Neural cell (in vitro differentiated cells): ENCODE data around the gene P2RY11. TPM values are rescaled to one million over a fixed set of nuclear protein-coding genes. Genes with fewer than 3 reads are reported as not detected.
A peak's percentile ranks its signal among the peaks of the same experiment; 100 is the strongest.

ENCODE experiments used
- H2AFZ ChIP-seq: fragments of 200-600, 300-800 bp; sonication (generic), shearing (Covaris generic); 2 replicates; pipeline ENCODE4 v1.6.0; 2014; ENCODE audit warnings: low read depth, mild to moderate bottlenecking, antibody characterized with exemption, low read length, moderate library complexity
- H3F3A ChIP-seq: fragments of 200-600 bp; shearing (Covaris generic); 2 replicates; pipeline ENCODE4 v1.6.1; 2016; ENCODE audit warnings: mild to moderate bottlenecking, moderate library complexity, mixed read lengths, antibody characterized with exemption, low read length; ENCODE audit not compliant: insufficient read depth, poor library complexity, severe bottlenecking
- H3K27ac ChIP-seq: fragments of 200-600, 300-800 bp; sonication (generic), shearing (Covaris generic); 2 replicates; pipeline ENCODE4 v1.5.1; 2014; ENCODE audit warnings: mild to moderate bottlenecking, low read length, moderate library complexity
- H3K27me3 ChIP-seq: fragments of 300-800, 200-600 bp; sonication (generic), shearing (Covaris generic); 2 replicates; pipeline ENCODE4 v1.6.0; 2014; ENCODE audit warnings: mild to moderate bottlenecking, low read depth, low read length, moderate library complexity; ENCODE audit not compliant: insufficient read depth
- H3K36me3 ChIP-seq: fragments of 300-800, 200-600 bp; sonication (generic), shearing (Covaris generic); 2 replicates; pipeline ENCODE4 v1.5.1; 2014; ENCODE audit warnings: mild to moderate bottlenecking, antibody characterized with exemption, low read length, moderate library complexity; ENCODE audit not compliant: insufficient read depth
- H3K4me2 ChIP-seq: fragments of 300-800, 200-600 bp; sonication (generic), shearing (Covaris generic); 2 replicates; pipeline ENCODE4 v1.6.0; 2014; ENCODE audit warnings: mild to moderate bottlenecking, low read length
- H3K4me3 ChIP-seq: fragments of 300-800, 200-600 bp; sonication (generic), shearing (Covaris generic); 2 replicates; pipeline ENCODE4 v1.5.1; 2014; ENCODE audit warnings: mild to moderate bottlenecking, low read length, moderate library complexity
- H3K79me2 ChIP-seq: fragments of 200-600 bp; shearing (Covaris generic); replicated peaks from 2 replicates; pipeline ENCODE4 v1.6.0; 2014; ENCODE audit warnings: mild to moderate bottlenecking, low read length, moderate library complexity; ENCODE audit not compliant: insufficient read depth
- H3K9ac ChIP-seq: fragments of 300-800, 200-600 bp; sonication (generic), shearing (Covaris generic); 2 replicates; pipeline ENCODE4 v1.6.1; 2016; ENCODE audit warnings: mild to moderate bottlenecking, low read length, mixed read lengths
- H3K9me2 ChIP-seq: fragments of 200-600 bp; shearing (Covaris generic); 2 replicates; pipeline ENCODE4 v1.6.1; 2016; ENCODE audit warnings: mild to moderate bottlenecking, low read length, mixed read lengths; ENCODE audit not compliant: insufficient read depth
- H3K9me3 ChIP-seq: fragments of 200-600, 300-800 bp; sonication (generic), shearing (Covaris generic); 2 replicates; pipeline ENCODE4 v1.6.1; 2016; ENCODE audit warnings: mild to moderate bottlenecking, mixed run types, low read length, moderate library complexity, mixed read lengths
- H4K20me1 ChIP-seq: fragments of 200-600 bp; shearing (Covaris generic); 2 replicates; pipeline ENCODE4 v1.6.1; 2016; ENCODE audit warnings: mild to moderate bottlenecking, mixed run types; ENCODE audit not compliant: insufficient read depth
- EP300 ChIP-seq: fragments of 450-650 bp; conservative IDR thresholded peaks from 2 replicates; pipeline ENCODE4 v1.6.1; 2014; ENCODE audit warnings: antibody characterized with exemption, mild to moderate bottlenecking, moderate library complexity; ENCODE audit not compliant: poor library complexity, severe bottlenecking
- EZH2 ChIP-seq: fragments of 200-600, 300-800 bp; shearing (Covaris generic), sonication (generic); IDR thresholded peaks from 2 replicates; pipeline ENCODE4 v1.6.1; 2014; ENCODE audit warnings: antibody characterized with exemption, low read length, borderline replicate concordance, mild to moderate bottlenecking; ENCODE audit not compliant: insufficient read depth, poor library complexity, severe bottlenecking
- MXI1 ChIP-seq: fragments of 450-650 bp; conservative IDR thresholded peaks from 2 replicates; pipeline ENCODE4 v1.6.1; 2014; ENCODE audit warnings: antibody characterized with exemption, mild to moderate bottlenecking; ENCODE audit not compliant: poor library complexity, severe bottlenecking
- POLR2AphosphoS5 ChIP-seq: IDR thresholded peaks from 2 replicates; pipeline ENCODE4 v1.6.1; 2012
- RAD21 ChIP-seq: fragments of 450-650 bp; conservative IDR thresholded peaks from 2 replicates; pipeline ENCODE4 v1.6.1; 2014; ENCODE audit warnings: antibody characterized with exemption, mild to moderate bottlenecking, moderate library complexity
- REST ChIP-seq: IDR thresholded peaks from 2 replicates; pipeline ENCODE4 v1.6.1; 2012; ENCODE audit warnings: borderline replicate concordance
- SMC3 ChIP-seq: fragments of 450-650 bp; conservative IDR thresholded peaks from 2 replicates; pipeline ENCODE4 v1.6.1; 2014; ENCODE audit warnings: antibody characterized with exemption, mild to moderate bottlenecking, moderate library complexity; ENCODE audit not compliant: poor library complexity
- TAF1 ChIP-seq: IDR thresholded peaks from 2 replicates; pipeline ENCODE4 v1.6.1; 2012; ENCODE audit warnings: low read depth
- polyA plus RNA-seq: library from polyadenylated mRNA; depleted of rRNA; stranded (reverse); fragments of >200 nt; gene quantifications from 2 replicates; pipeline ENCODE4 v1.2.3, GENCODE V29; 2014
- TF ChIP-seq, protein P1 (sequence below): fragments of 450-650 bp; IDR thresholded peaks from 2 replicates; pipeline ENCODE4 v1.5.1; 2014; ENCODE audit warnings: antibody characterized with exemption, mild to moderate bottlenecking, moderate library complexity; ENCODE audit not compliant: poor library complexity, severe bottlenecking

Gene P2RY11
- polyA plus RNA-seq, 1 donor from 2014 or later: 5.4 TPM

GRCh38 chr19:10083911-10084310, 27.6 kb upstream of the P2RY11 start (continued):
- TF ChIP-seq EP300 (no peak), TAF1 (no peak), POLR2AphosphoS5 (no peak)

DNA sequence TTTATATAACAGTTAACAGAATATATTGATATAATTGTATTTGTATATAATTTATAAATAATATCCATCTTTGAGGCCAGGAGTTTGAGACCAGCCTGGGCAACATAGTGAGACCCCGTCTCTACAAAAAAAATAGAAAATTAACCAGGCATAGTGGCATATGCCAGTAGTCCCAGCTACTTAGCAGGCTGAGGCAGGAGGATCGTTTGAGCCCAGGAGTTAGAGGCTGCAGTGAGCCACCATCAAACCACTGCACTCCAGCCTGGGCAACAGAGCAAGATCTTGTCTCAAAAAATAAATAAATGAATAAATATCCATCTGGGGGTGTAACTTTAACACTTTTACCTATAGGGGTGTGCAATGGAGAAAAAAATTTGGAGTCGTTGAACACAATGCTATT, 26.7 kb upstream of the P2RY11 start:
- Histone ChIP-seq H3K4me3 (no peak overlapping the region), H3K27ac (no peak overlapping the region), H3K27me3 (peaks cover 34% of the 10 kb centered on the region), H3K9me3 (no peaks in the 10 kb centered on the region), H3K4me2 (no peak overlapping the region), H3K9ac (no peak overlapping the region), H3F3A (no peaks in the 10 kb centered on the region), H3K9me2 (no peaks in the 10 kb centered on the region), H3K79me2 (no peaks in the 10 kb centered on the region), H4K20me1 (no peaks in the 10 kb centered on the region), H2AFZ (no peak overlapping the region), H3K36me3 (no peaks in the 10 kb centered on the region)
- TF ChIP-seq SMC3: no peak
- no peak for TF ChIP-seq EP300
- no peak for TF ChIP-seq POLR2AphosphoS5
- no peak for TF ChIP-seq EZH2
- no peak for TF ChIP-seq RAD21
- TF ChIP-seq, protein P1, sequence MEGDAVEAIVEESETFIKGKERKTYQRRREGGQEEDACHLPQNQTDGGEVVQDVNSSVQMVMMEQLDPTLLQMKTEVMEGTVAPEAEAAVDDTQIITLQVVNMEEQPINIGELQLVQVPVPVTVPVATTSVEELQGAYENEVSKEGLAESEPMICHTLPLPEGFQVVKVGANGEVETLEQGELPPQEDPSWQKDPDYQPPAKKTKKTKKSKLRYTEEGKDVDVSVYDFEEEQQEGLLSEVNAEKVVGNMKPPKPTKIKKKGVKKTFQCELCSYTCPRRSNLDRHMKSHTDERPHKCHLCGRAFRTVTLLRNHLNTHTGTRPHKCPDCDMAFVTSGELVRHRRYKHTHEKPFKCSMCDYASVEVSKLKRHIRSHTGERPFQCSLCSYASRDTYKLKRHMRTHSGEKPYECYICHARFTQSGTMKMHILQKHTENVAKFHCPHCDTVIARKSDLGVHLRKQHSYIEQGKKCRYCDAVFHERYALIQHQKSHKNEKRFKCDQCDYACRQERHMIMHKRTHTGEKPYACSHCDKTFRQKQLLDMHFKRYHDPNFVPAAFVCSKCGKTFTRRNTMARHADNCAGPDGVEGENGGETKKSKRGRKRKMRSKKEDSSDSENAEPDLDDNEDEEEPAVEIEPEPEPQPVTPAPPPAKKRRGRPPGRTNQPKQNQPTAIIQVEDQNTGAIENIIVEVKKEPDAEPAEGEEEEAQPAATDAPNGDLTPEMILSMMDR: no peak
- TF ChIP-seq MXI1: no peak
- TF ChIP-seq REST: no peak
- TF ChIP-seq TAF1: no peak

GRCh38 chr19:10085641-10086590, 25.6 kb upstream of the P2RY11 start, which contains the start of gene SHFL:
TSS of gene SHFL (plus strand) at chr19:10086317. CDS start at chr19:10086428, 111 bp downstream.
- Histone ChIP-seq H3K27me3 (peaks cover 34% of the 10 kb centered on the region), H3K9me3 (no peaks in the 10 kb centered on the region), H3K36me3 (no peaks in the 10 kb centered on the region), H3K27ac (no peak within 1 kb of the TSS), H4K20me1 (no peaks in the 10 kb centered on the region), H3K4me3 (peak within 1 kb of the TSS; percentile 68), H3F3A (no peaks in the 10 kb centered on the region), H3K9me2 (no peaks in the 10 kb centered on the region), H3K79me2 (no peaks in the 10 kb centered on the region), H3K4me2 (peak within 1 kb of the TSS; percentile 35), H2AFZ (no peak within 1 kb of the TSS), H3K9ac (peak within 1 kb of the TSS; percentile 49)
- TF ChIP-seq RAD21 (no peak), EZH2 (no peak), EP300 (no peak), TAF1 (no peak), REST (no peak), SMC3 (no peak), POLR2AphosphoS5 (no peak), MXI1 (no peak)
- TF ChIP-seq, protein P1: no peak
